ENCODE data around the gene SART1.
"Not testable (repeated sequence)": the region's sequence is repeated elsewhere in the genome, so short reads cannot be mapped to it uniquely, and the experiment has no call there.

Gene SART1

GRCh38 chr11:65932558-65932919 is 29.0 kb upstream of the SART1 start:
- no peak for DNase-seq

GRCh38 chr11:65934014-65934413 is 27.5 kb upstream of the SART1 start:
- no peak for DNase-seq

DNA sequence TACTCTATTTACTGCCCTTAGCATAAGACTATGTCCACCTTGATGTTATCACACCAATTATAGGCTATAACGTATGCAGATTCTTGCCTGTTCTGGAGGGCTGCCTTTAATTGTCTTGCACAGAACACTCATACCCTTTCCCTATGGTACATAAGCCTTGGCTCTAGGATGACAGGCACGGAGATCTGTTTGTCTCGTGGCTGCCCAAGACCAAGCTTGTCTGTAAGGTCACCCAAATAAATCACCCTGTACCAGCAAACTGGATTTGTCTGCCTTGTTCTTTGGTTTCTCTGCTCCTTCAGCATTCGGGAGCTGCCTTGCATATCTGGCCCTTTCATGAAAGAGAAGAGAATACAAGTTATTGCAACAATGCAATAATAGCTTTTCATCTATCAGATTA is 23.8 kb upstream of the SART1 start:
- DNase-seq = no peak

GRCh38 chr11:65941720-65942310 is 19.7 kb upstream of the SART1 start:
- DNase-seq = no peak

GRCh38 chr11:65942531-65942930 is 19.0 kb upstream of the SART1 start:
- no peak for DNase-seq

DNA sequence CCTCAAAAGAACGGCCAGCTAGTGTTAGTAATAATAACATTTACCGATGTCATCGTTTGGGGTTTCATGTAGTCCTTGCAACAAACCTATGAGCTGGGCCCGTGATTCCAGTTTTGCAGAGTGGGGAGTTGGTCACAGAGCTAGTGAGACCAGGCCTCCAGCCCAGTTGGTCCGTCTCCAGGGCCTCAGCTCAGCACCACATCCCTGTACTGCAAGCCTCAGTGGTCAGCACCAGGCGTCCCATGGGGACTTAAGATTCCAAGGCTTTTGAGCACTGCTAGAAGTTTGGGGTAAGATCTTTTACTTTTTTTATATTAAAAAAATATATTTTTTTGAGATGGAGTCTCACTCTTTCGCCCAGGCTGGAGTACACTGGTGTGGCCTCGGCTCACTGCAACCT is 17.3 kb upstream of the SART1 start:
- no peak for DNase-seq

DNA sequence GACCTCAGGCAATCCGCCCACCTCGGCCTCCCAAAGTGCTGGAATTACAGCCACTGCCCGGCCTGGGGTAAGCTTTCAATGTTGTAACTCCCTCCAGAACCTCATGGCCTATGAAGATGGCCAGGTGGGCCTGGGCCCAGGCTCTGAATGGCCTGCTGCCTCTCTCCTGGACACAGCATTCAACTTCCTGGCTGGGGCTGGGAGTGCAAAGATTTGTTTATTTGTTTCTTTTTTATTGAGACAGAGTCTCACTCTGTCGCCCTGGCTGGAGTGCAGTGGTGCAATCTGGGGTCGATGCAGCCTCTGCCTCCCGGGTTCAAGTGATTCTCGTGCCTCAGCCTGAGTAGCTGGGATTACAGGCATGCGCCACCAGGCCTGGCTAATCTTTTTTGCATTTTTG is 16.8 kb upstream of the SART1 start:
- no peak for DNase-seq

DNA sequence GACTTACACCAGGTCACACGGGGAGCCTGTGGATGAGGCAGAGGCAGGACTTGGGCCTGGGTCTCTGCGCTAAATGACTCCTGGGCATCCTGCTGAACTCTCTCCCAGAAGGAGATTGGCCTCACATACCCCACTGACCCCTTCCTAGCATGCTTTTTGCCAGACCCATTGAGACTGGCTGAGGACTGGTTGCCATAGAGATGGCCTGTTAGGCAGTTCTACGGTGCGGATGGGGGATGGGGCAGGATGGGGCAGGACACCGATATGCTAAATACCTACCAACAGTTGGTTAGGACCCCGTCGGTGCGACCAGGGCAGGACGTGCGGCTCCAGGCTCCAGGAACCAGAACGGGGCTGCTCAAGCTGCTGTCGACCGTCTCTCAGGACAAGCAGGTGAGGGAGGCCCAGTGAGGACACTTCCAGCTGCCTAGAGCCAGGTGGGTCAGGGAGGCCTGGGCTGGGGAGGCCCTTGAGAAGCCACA is 16.1 kb upstream of the SART1 start, which contains the start of gene TSGA10IP:
Gene TSGA10IP (plus strand): TSS at position 51 of the 482 bp plus-strand sequence. CDS start 196 bp downstream, at position 247.
- no peak for DNase-seq

GRCh38 chr11:65945941-65946558 is 15.5 kb upstream of the SART1 start:
- DNase-seq = no peak

- no peak for DNase-seq
These were observed 14.9 kb upstream of the SART1 start for GRCh38 chr11:65946655-65947054.

DNA sequence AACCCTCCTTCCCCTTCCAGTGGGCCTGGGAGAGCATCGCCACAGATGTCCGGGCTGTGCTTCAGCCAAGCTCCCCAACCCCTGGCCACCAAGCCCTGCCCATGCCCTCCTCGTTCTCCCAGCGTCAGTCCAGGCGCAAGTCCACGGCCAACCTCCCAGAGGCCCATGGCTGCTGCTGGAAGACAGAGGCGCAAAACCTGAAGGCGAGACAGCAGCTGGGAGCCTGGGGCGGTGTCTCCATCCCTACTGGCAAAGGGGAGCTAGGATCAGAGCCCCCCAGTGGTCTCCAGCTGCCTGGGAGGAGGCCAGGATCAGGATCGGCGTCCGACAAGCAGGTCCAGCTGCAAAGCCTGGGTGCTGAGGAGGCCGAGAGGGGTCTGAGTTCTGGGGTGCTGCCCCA is 14.4 kb upstream of the SART1 start:
- DNase-seq = no peak

DNA sequence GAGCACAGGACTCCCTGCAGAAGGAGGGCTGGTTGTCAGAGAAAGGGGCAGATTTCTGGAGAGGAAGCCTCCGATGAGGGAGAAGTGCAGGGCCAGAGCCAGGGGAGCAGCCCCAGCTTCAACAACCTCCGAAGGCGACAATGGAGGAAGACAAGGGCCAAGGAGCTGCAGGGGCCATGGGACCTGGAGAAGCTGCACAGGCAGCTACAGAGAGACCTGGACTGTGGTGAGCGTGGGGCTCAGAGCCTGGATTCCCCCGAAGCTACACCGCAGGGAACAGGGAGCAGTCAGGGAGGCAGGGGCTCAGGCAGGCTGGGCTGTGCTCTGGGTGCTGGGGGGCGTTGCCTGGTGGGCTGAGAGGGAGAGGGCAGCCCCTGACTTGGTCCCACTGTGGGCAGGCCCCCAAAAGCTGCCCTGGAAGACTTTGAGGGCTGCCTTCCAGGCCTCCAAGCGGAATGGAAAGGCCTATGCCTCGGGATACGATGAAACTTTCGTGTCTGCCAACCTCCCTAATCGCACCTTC is 13.9 kb upstream of the SART1 start:
- no peak for DNase-seq

GRCh38 chr11:65950711-65951110 is 10.8 kb upstream of the SART1 start:
- DNase-seq = not testable (repeated sequence)

DNA sequence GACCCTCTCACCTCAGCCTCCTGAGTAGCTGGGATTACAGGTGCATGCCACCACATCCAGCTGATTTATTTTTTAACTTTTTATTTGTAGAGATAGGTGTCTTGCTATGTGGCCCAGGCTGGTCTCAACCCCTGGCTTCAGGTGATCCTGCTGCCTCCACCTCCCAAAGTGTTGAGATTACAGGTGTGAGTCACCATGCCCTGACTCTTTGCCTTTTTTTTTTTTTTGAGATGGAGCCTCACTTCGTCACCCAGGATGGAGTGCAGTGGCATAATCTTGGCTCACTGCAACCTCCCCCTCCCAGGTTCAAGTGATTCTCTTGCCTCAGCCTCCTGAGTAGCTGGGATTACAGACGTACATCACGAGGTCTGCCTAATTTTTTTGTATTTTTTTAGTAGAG is 9.9 kb upstream of the SART1 start:
- DNase-seq = not testable (repeated sequence)

- DNase-seq = no peak
These were observed 9.4 kb upstream of the SART1 start for GRCh38 chr11:65952052-65952521.

DNA sequence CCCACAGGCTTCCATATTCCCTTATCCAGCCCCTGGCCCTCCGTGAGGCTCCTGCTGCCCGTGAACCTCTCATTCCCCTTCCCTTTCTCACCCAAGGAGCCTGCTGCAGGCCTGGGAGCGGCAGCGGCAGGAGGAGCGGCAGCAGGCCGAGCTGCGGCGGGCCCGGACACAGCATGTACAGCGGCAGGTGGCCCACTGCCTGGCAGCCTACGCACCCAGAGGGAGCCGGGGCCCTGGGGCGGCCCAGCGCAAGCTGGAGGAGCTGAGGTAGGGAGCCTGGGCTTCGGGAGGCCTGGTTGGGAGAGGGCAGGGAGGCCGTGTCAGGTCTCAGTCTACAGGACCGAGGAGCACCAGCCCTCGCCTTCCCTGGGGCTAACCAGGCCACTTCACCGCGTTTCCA is 8.1 kb upstream of the SART1 start:
- no peak for DNase-seq

GRCh38 chr11:65954771-65955170 is 6.8 kb upstream of the SART1 start:
- no peak for DNase-seq

DNA sequence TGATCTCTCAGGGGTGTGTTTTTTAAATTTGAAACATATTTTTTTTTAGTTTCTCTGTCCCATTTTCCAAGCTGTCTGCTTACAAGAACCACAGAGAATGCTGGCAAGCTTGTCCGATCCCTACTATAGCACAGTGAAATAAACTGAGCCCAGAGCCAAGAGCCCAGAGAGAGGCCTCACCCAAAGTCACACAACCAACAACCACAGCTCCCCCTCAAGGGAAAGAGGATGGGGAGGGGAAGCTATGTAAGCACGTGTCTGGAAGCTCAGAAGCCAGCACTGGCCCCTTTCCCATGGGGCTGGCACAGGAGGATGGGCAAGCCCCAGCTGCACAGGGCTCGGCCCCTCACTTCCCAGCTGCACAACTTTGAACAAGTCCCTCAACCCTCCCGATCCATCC is 3.2 kb upstream of the SART1 start:
- no peak for DNase-seq

DNA sequence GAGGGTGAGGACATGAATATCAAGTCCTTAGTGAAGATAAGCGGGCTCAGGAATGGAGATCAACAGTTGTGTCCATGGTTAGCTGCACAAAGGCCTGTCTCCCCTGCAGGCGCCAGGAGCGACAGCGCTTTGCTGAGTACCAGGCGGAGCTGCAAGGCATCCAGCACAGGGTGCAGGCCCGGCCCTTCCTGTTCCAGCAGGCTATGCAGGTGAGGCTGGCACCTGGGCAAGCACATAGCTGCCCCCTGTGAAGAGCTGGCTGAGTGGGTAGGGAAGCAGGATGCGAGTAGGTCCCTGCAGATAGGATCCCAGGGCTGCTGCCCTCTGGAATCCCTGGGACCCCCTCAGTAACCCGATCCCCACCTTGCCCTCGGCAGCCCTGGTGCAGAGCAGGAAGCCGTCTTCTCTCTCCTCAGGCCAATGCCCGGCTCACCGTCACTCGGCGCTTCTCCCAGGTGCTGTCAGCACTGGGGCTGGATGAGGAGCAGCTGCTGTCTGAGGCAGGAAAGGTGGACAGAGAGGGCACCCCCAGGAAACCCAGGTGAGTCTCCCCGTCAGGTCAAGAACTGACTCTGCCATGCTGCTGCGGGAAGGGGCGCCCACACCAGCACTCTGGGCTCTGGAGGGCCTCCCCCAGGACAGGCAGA is 2.6 kb upstream of the SART1 start:
- no peak for DNase-seq

DNA sequence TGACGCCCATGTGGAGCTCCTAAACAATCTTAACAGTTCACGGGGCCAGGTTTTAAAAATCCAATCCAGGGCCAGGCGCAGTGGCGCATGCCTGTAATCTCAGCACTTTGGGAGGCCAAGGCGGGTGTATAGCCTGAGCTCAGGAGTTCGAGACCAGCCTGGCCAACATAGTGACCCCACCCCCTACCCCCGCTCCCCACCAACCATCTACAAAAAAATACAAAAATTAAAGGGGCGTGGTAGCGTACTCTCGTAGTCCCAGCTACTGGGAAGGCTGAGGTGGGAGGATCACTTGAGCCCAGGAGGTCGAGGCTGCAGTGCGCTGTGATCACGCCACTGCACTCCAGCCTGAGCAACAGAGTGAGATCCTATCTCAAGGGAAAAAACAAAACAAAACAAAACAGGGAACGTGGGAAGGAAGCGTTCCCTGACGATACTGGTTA is 689 bp upstream of the SART1 start:
- no peak for DNase-seq

DNA sequence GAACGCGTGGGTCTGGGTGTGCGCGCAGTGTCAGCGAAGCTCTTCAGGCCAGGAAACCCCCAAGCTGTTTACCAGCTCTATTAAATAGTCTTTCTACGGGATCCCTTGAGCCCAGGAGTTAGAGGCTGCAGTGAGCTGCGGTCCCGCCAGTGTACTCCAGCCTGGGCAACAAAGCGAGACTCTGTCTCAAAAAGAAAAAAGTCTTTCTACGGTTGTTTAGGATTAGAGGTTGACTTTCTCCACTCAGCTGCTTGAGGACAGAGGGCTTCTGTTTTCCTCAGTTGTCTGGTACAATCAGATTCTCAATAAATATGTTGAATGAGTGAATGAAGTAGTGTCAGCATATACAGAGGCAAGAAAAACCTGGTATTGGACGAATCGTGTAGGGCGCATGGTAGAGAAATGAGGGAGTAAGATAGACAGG is 619 bp downstream of the SART1 start:
- DNase-seq = no peak

GRCh38 chr11:65964906-65965305 is 3.4 kb downstream of the SART1 start:
- no peak for DNase-seq

- DNase-seq = no peak
These were observed 4.6 kb downstream of the SART1 start for GRCh38 chr11:65965986-65966762.
